Left renal cortex interstitium (tissue), 4 donors: ENCODE results near the gene SUB1. TPM values are rescaled to one million over a fixed set of nuclear protein-coding genes. Genes with fewer than 3 reads are reported as not detected.
A peak's percentile ranks its signal among the peaks of the same experiment; 100 is the strongest.

Experiments used
- DNase-seq, 4 donors: peaks; one replicate each; pipeline ENCODE4 v3.0.0-alpha.2; 2013; ENCODE audit warnings: low read depth in 4 of 4, low spot score in 2 of 4, missing footprints in 1 of 4
- polyA plus RNA-seq, 4 donors: library from polyadenylated mRNA; unstranded; fragments of 120-200 nt; gene quantifications; one replicate each; pipeline ENCODE4 v1.2.1, GENCODE V29; 2013; ENCODE audit not compliant: insufficient read length in 4 of 4

SUB1 gene
- polyA plus RNA-seq, 4 donors = 287 to 366 (median 336) TPM

DNA sequence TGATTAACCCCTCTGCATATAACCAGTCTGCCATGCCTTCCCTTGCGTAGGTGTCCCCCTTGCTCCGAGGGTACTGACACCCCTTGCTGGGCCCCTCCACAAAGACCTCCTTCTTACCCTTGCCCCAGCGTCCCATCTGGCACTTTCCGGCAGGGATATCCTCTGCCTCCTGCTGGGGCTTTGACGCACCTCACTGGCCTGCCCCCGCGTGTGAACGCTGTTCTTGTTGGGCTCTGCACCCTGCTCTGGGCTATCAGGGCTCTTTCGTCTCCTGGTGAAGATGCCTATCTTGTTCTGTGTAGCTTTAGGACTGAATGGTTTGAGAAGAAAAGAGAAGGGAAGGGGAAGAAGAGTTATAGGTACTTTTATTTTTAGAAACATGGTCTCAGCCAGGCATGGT, 53.0 kb downstream of the SUB1 start:
- DNase-seq = no peak

DNA sequence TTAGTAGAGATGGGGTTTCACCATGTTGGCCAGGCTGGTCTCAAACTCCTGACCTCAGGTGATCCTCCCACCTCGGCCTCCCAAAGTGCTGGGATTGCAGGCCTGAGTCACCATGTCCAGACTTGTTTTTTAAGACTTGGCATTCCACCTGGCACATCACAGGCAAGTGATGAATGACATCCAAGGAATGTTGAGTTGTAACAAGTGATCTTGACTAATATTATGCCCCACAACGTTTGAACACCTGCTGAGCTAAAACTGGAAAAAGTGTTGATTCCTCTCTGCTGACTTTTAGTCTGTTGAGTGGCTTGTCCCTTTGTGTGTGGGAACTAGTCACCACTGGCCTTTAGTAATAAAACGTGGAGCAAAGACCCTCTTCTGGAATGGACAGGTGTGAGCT, 54.6 kb downstream of the SUB1 start:
- DNase-seq = no peak

GRCh38 chr5:32642276-32643002, 57.1 kb downstream of the SUB1 start:
- DNase-seq = no peak

- DNase-seq = no peak
Measured at GRCh38 chr5:32645246-32645645, 59.9 kb downstream of the SUB1 start.

DNA sequence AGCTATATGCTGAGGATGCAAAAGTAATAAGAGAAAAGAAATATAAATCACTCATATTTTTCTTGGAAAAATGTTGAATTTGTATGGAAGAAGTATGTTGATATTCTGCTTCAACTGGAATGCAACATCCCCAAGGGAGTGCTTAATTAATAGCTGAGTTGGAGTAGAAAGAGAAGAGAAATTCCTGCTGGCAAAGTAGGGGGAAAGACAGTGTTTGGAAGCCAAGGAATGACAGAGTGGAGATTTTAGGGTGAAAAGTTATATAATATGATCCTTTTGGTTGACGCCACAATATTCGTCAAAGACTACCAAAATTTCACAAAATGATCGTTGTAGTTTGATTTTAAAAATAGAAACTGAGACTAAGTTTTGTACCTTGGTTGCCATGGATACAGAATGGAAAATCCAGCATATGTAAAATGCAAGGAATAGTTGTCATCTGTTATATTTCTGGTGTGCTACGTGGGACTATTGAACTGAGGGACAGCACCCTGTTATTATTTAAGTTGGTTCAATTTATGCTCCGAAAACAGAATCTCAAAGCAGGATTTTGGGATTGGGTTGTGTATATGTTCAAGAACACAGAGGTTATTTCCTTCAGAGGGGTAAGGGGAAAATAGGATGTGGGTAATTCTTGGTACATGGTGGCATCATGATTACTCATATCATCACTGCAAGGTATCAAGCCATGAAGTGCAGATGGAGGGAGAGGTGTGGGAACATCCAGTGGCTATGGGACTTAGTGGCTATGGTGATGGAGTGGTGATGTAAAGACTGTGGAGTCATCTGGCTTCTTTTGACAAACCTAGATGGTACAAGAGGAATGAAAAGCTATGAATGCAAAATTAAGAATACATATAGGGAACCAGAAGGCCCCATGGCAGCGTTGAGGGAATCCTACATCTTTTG, 61.0 kb downstream of the SUB1 start:
- peak in 2 of 4 donors; percentile 11 to 19 for DNase-seq

- DNase-seq = no peak
Measured at GRCh38 chr5:32651088-32651487, 65.7 kb downstream of the SUB1 start.

DNA sequence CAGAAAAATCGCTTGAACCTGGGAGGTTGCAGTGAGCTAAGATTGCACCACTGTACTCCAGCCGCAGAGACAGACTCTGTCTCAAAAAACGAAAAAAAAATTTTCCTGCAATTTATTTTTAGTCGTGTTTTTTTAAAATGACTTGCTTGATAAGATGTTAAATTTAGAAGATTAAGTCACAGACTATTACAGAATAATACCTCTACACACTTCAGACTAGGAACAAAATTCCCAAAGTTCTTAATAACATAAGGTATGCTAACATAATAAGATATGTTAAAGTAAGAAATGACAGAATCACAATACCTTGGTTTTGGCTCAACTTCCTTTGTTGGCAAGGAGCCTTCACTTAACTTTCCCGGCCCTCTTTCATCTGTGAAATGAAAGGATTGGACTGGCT, 66.3 kb downstream of the SUB1 start:
- DNase-seq = no peak

Other genes with a start within 250 kb of the SUB1 start
- gene ZFR, start 140.8 kb upstream of the SUB1 start, polyA plus RNA-seq = 100 to 1,000 TPM; 106 to 129 (median 120) TPM
- 10 to 100 TPM in 3 of 4 donors, 1 to 10 TPM in 1; 8.6 to 26.5 (median 19.5) TPM for gene NPR3, start 125.8 kb downstream of the SUB1 start, polyA plus RNA-seq